ENCODE data around the gene KCNA2. TPM values are rescaled to one million over a fixed set of nuclear protein-coding genes. Genes with fewer than 3 reads are reported as not detected.

The KCNA2 gene
- polyA plus RNA-seq, 1 experiment, result not detected

DNA sequence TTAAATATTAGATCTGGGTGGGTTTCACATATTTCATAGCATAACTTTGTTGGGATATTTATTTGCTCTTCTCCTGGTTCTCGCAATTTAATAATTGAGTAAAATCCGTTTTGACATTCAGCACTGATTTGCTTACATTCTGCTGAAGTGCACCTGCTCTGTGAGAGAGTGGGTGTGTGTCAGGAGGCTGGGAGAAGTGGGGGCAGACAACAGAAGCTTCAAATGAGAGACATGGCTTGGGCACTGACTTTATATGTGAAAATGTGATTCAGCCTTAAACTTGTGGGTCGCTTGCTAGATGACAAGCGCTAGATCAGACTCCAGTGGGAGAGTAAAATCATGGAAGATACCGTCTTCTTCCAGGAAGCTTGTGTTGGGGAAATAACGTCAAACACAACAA lies 32.4 kb upstream of the KCNA2 start:
- CTCF ChIA-PET, result no interaction called here
- POLR2A ChIA-PET, result no interaction called here
- DNase-seq (ENCODE audit: low read depth, low spot score), result no peak
- no peaks in the 10 kb centered on the region for H3K27me3 ChIP-seq (ENCODE audit: control insufficient read depth, insufficient read depth, low read length)
- TF ChIP-seq, protein P1, sequence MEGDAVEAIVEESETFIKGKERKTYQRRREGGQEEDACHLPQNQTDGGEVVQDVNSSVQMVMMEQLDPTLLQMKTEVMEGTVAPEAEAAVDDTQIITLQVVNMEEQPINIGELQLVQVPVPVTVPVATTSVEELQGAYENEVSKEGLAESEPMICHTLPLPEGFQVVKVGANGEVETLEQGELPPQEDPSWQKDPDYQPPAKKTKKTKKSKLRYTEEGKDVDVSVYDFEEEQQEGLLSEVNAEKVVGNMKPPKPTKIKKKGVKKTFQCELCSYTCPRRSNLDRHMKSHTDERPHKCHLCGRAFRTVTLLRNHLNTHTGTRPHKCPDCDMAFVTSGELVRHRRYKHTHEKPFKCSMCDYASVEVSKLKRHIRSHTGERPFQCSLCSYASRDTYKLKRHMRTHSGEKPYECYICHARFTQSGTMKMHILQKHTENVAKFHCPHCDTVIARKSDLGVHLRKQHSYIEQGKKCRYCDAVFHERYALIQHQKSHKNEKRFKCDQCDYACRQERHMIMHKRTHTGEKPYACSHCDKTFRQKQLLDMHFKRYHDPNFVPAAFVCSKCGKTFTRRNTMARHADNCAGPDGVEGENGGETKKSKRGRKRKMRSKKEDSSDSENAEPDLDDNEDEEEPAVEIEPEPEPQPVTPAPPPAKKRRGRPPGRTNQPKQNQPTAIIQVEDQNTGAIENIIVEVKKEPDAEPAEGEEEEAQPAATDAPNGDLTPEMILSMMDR (IDR thresholded peaks at IDR 0.05; ENCODE audit: low read depth, low read length), result no peak
- no peak overlapping the region for H3K4me3 ChIP-seq (ENCODE audit: low read depth, low read length)
- no peak overlapping the region for H3K27ac ChIP-seq (ENCODE audit: low read depth, low read length)
- H3K9me3 ChIP-seq (ENCODE audit: control insufficient read depth, insufficient read depth, low read length), result no peaks in the 10 kb centered on the region

GRCh38 chr1:110638058-110638457 lies 31.9 kb upstream of the KCNA2 start:
- no peak overlapping the region for H3K4me3 ChIP-seq (ENCODE audit: low read depth, low read length)
- TF ChIP-seq, protein P1 (IDR thresholded peaks at IDR 0.05; ENCODE audit: low read depth, low read length), result no peak
- ChIA-PET POLR2A (no interaction called here), CTCF (no interaction called here)
- H3K27ac ChIP-seq (ENCODE audit: low read depth, low read length), result no peak overlapping the region
- H3K27me3 ChIP-seq (ENCODE audit: control insufficient read depth, insufficient read depth, low read length), result no peaks in the 10 kb centered on the region
- no peak for DNase-seq (ENCODE audit: low read depth, low spot score)
- H3K9me3 ChIP-seq (ENCODE audit: control insufficient read depth, insufficient read depth, low read length), result no peaks in the 10 kb centered on the region

DNA sequence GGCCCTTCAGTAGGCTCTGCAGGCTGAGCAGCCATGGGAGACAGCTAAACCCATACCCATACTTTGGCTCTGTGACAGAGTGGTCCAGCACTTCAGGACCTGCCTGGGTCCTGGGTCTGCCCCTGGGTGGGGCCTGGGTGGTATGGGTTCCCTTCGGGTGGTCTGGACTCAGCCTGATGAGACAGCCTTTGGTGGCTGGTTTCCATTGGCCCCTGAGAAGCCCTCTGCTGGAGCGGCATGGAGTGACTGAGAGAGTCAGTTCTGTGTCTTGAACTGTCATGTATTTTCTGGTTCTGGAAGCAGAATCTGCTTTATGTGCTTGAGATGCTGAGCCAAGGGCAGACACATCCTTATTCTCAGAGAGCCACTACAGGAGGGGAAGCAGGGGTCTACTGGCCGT lies 31.3 kb upstream of the KCNA2 start:
- no peak for DNase-seq (ENCODE audit: low read depth, low spot score)
- ChIA-PET POLR2A (no interaction called here), CTCF (no interaction called here)
- TF ChIP-seq, protein P1 (IDR thresholded peaks at IDR 0.05; ENCODE audit: low read depth, low read length), result no peak
- no peak overlapping the region for H3K4me3 ChIP-seq (ENCODE audit: low read depth, low read length)
- no peaks in the 10 kb centered on the region for H3K27me3 ChIP-seq (ENCODE audit: control insufficient read depth, insufficient read depth, low read length)
- no peaks in the 10 kb centered on the region for H3K9me3 ChIP-seq (ENCODE audit: control insufficient read depth, insufficient read depth, low read length)
- H3K27ac ChIP-seq (ENCODE audit: low read depth, low read length), result no peak overlapping the region

DNA sequence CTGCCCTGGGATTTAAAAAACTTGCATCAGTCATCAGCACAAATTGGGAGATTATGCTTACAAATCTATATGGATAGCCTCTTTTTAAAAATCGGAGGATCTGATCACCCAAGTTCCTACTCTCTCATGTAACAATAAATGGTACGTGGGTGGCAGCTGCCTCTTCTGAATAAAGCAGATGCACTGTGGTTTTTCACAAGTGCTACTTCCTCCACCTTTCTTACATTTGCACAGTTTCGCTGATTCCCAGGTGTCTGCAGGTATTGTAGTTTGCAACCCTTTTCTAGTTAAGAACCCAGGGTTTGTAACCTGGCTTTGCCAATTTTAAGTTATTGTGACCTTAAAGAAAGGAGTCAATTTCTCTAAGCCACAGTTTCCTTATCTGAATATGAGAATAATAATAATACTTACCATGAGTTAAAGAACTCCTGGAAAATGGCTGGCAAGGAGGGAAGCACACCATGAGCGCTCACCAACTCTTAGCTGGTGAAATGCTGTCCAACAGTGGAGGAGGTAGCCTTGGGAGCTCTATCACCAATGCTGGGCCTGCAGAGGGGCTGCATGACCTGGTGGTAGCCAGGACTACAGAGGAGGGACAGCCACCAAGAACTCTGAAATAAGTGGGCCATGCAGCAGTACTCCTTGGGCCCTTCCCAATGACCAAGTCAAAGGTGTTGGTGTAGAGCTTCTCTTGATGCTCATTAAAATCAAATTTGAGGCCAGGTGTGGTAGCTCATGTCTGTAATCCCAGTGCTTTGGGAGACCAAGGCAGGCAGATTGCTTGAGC lies 30.2 kb upstream of the KCNA2 start:
- no peak overlapping the region for H3K27ac ChIP-seq (ENCODE audit: low read depth, low read length)
- no peak overlapping the region for H3K4me3 ChIP-seq (ENCODE audit: low read depth, low read length)
- peaks cover 6% of the 10 kb centered on the region for H3K27me3 ChIP-seq (ENCODE audit: control insufficient read depth, insufficient read depth, low read length)
- no peaks in the 10 kb centered on the region for H3K9me3 ChIP-seq (ENCODE audit: control insufficient read depth, insufficient read depth, low read length)
- TF ChIP-seq, protein P1 (IDR thresholded peaks at IDR 0.05; ENCODE audit: low read depth, low read length), result no peak
- POLR2A ChIA-PET, result no interaction called here
- CTCF ChIA-PET, result interaction anchor here (0.6 to 2.0 kb wide), 2 partner anchors 20 to 129 kb away, joined by 8 to 9 read pairs; no protein-coding TSS in a partner anchor
- DNase-seq (ENCODE audit: low read depth, low spot score), result no peak

- H3K27me3 ChIP-seq (ENCODE audit: control insufficient read depth, insufficient read depth, low read length), result peaks cover 6% of the 10 kb centered on the region
- no peak for DNase-seq (ENCODE audit: low read depth, low spot score)
- no peak overlapping the region for H3K27ac ChIP-seq (ENCODE audit: low read depth, low read length)
- CTCF ChIA-PET, result interaction anchor here (1.5 to 2.0 kb wide), 2 partner anchors 16 to 130 kb away, joined by 7 to 8 read pairs; no protein-coding TSS in a partner anchor
- TF ChIP-seq, protein P1 (IDR thresholded peaks at IDR 0.05; ENCODE audit: low read depth, low read length), result no peak
- POLR2A ChIA-PET, result no interaction called here
- H3K9me3 ChIP-seq (ENCODE audit: control insufficient read depth, insufficient read depth, low read length), result no peaks in the 10 kb centered on the region
- no peak overlapping the region for H3K4me3 ChIP-seq (ENCODE audit: low read depth, low read length)
Measured at GRCh38 chr1:110635434-110635833, 29.3 kb upstream of the KCNA2 start.

All from AG04450 (cell line).